Tibial artery (tissue), 4 donors: ENCODE measurements around the gene NDUFA7.

Experiments used
- DNase-seq, 2 donors: peaks; one replicate each; pipeline ENCODE4 v3.0.0-alpha.2; 2019
- H3K27ac ChIP-seq, 2 donors: fragments of 200-600 bp; sonication (generic) in 1 of 2; 1 replicate in 1 of 2; 2 replicates in 1 of 2; pipeline ENCODE4 v1.5.1; 2018 to 2019; ENCODE audit warnings: mild to moderate bottlenecking in 1 of 2
- H3K27me3 ChIP-seq, 2 donors: fragments of 200-600 bp; sonication (generic) in 1 of 2; one replicate each; pipeline versions ENCODE4 v1.5.1 to v1.6.0; 2016 to 2019
- H3K36me3 ChIP-seq, 3 donors: fragments of 200-600 bp; sonication (generic) in 2 of 3; one replicate each; pipeline ENCODE4 v1.5.1; 2016 to 2019; ENCODE audit warnings: mild to moderate bottlenecking in 2 of 3
- H3K4me1 ChIP-seq, 4 donors: fragments of 200-600 bp; sonication (generic) in 2 of 4; 1 replicate in 3 of 4; 2 replicates in 1 of 4; pipeline ENCODE4 v1.5.1; 2016 to 2019
- H3K4me3 ChIP-seq, 2 donors: fragments of 200-600 bp; sonication (generic) in 1 of 2; 1 replicate in 1 of 2; 2 replicates in 1 of 2; pipeline ENCODE4 v1.5.1; 2018 to 2019; ENCODE audit warnings: mild to moderate bottlenecking in 2 of 2
- H3K9me3 ChIP-seq, 3 donors: fragments of 200-600 bp; sonication (generic) in 1 of 3; one replicate each; pipeline ENCODE4 v1.5.1; 2016 to 2019
- intact Hi-C: fragments of 100-400 bp; cut with DNase I; formaldehyde crosslinking; loops from one replicate; pipeline ENCODE4 v1.15.0; 2023; ENCODE audit warnings: low total_unique reads
- TF ChIP-seq, protein P1 (sequence below), 2 experiments: fragments of 200-600 bp in 1 of 2; fragments of 450-650 bp in 1 of 2; IDR thresholded peaks; one replicate each; pipeline ENCODE4 v1.5.1; 2017 to 2019; ENCODE audit warnings: antibody characterized with exemption in 2 of 2, mild to moderate bottlenecking in 1 of 2, moderate library complexity in 1 of 2

Gene NDUFA7

DNA sequence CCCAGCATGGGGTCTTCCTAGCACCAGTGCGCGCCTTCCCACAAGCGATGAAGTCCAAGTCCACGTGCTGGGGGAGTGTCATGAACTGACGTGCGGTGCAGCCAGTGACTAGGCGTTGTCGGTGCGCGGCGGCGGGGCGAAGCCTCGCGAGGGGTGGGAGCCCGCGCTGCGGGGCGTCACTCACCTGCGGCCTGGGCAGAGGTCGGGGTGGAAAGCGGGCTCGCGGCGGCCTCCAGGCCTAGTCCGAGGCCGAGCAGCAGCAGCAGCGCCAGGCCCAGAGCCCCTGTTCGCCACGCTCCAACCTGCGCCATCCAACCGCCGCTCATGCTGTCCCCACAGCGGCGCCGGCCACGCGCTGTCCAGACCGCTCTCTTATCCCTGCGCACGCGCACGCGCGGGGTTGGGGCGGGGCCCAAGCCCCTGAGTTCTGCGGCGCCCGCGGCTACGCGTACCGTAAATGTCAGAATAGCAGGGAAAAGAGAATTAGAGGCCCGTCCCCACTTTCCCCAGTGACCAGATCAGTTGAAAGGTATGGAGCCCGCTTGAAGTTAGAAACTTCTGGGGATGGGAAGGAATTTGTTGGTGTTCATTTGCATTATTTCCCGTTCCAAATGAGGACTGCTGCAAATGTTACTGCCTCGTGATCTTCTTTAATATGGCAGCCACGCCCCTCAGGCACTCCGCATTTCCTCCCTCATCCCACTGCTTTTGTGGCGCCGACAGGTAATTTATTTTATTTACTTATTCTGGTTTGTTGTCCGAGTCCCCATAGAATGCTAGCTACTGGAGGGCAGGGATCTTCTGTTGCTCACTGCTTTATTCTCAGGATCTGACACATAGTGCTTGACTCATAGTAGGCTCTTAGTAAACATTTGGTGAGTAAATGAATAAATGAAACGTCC is 13.0 kb downstream of the NDUFA7 start, which contains the start of gene CD320:
Gene CD320, minus strand, starts transcription at position 394 of the 902 bp plus-strand sequence. Its CDS starts 68 bp downstream, at position 326.
- H3K27me3 ChIP-seq: no peaks in the 10 kb centered on the region
- H3K4me1 ChIP-seq: peaks cover 0 to 25% (median 18%) of the 10 kb centered on the region in 4 donors
- peak within 1 kb of the TSS; percentile 51 to 61 for H3K4me3 ChIP-seq
- intact Hi-C loops: no loop called here
- H3K27ac ChIP-seq: peak within 1 kb of the TSS; percentile 55
- peaks cover 17 to 49% (median 37%) of the 10 kb centered on the region in 3 donors for H3K36me3 ChIP-seq
- TF ChIP-seq, protein P1, sequence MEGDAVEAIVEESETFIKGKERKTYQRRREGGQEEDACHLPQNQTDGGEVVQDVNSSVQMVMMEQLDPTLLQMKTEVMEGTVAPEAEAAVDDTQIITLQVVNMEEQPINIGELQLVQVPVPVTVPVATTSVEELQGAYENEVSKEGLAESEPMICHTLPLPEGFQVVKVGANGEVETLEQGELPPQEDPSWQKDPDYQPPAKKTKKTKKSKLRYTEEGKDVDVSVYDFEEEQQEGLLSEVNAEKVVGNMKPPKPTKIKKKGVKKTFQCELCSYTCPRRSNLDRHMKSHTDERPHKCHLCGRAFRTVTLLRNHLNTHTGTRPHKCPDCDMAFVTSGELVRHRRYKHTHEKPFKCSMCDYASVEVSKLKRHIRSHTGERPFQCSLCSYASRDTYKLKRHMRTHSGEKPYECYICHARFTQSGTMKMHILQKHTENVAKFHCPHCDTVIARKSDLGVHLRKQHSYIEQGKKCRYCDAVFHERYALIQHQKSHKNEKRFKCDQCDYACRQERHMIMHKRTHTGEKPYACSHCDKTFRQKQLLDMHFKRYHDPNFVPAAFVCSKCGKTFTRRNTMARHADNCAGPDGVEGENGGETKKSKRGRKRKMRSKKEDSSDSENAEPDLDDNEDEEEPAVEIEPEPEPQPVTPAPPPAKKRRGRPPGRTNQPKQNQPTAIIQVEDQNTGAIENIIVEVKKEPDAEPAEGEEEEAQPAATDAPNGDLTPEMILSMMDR (IDR thresholded peaks at IDR 0.05): no peak
- peak; percentile 91 to 93 for DNase-seq
- H3K9me3 ChIP-seq: no peaks in the 10 kb centered on the region

DNA sequence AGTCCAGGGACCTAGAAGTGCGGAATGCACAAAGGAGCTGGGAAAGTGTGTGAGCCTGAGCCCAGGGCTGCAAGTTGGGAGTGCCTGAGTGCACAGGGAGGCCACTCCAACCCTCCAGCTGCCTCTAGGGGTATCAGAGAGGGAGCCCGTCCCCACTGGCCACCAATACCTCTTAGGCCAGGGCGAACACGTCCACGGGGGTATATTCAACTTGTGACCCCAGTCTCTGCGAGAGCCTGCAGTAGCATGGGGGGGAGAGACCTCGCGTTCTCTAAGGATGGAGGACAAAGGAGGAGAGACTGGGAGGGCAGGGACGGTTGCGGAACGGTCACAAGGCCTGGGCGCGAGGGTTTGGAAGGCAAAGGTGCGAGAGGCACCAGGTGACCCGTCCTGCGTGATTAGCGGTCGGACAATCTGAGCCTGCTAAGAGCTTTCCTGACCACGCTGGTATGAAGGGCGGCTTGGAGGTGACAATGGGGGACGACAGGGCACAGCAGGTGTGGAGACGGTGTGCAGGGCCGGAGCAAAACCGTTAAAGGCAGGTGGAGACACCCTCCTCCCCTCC is 13.7 kb downstream of the NDUFA7 start:
- H3K9me3 ChIP-seq: no peaks in the 10 kb centered on the region
- H3K4me1 ChIP-seq: peaks cover 0 to 25% (median 18%) of the 10 kb centered on the region in 4 donors
- peak overlapping the region; percentile 55 for H3K27ac ChIP-seq
- no peaks in the 10 kb centered on the region for H3K27me3 ChIP-seq
- peak in 1 of 2 donors; percentile 66 for DNase-seq
- peaks cover 17 to 47% (median 31%) of the 10 kb centered on the region in 3 donors for H3K36me3 ChIP-seq
- intact Hi-C loops: no loop called here
- peak overlapping the region; percentile 51 to 61 for H3K4me3 ChIP-seq
- TF ChIP-seq, protein P1 (IDR thresholded peaks at IDR 0.05): no peak

DNA sequence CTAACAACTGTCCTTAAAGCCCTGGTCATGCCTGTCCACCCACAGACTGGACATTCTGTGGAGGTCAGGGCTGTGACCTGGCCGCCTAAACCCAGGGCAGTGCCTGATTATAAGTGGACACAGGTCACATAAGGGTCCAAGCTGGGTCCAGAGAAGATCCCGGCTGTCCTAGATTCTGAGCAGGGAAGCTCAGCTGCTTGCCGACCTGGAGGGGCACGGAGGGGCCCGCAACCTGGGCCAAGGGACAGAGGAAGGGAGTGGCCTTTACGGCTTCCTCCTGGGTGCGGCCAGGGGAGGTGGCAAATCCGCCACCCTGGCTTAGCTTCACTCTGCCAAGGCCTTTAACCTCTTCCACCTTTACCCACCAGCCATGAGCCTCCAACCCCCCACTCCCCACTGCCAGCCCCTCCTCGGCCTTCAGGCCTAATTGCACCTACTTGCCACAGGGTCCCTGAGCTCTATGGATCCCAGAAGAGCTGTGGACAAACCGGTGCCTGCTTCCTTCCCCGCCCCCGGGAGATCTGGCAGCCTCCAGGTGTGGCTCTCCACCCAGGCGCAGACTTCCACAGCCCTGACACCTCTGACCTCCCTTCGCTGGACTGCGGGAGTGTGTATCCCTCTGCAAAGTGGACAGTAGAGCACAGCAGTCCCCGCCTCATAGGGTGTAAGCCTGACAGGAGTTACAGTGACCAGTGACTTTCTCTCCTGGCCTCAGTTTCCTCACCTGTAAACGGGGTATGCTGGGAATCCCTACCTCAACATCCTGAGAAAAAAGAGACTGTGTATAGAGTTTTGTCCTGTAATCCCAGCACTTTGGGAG is 14.7 kb downstream of the NDUFA7 start:
- intact Hi-C loops: no loop called here
- H3K4me3 ChIP-seq: no peak overlapping the region
- H3K36me3 ChIP-seq: peaks cover 15 to 46% (median 21%) of the 10 kb centered on the region in 3 donors
- TF ChIP-seq, protein P1 (IDR thresholded peaks at IDR 0.05): no peak
- H3K27ac ChIP-seq: no peak overlapping the region
- no peaks in the 10 kb centered on the region for H3K9me3 ChIP-seq
- peaks cover 0 to 25% (median 18%) of the 10 kb centered on the region in 4 donors for H3K4me1 ChIP-seq
- no peaks in the 10 kb centered on the region for H3K27me3 ChIP-seq
- DNase-seq: peak in 1 of 2 donors; percentile 64

DNA sequence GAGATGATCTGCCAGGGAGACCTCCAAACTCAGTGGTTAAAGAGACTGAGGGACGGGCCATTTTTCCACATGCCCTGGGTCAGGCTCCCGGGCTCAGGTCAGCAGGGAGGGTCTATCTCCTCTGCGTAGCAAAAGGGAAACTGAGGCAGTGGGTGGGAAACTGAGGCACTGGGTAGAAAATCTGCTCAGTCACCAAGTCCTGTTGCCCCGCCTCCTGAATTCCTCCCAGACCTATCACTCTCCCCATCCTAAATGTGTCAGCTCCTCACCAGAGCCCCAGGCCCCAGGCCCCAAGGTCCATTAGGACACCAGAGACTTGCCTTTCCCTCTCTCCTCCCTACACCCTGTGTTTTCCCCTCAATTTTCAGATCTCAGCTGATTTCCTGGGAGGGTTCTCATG is 15.4 kb downstream of the NDUFA7 start:
- peaks cover 9 to 39% (median 15%) of the 10 kb centered on the region in 3 donors for H3K36me3 ChIP-seq
- no peak overlapping the region for H3K4me3 ChIP-seq
- H3K9me3 ChIP-seq: no peaks in the 10 kb centered on the region
- intact Hi-C loops: no loop called here
- H3K27me3 ChIP-seq: no peaks in the 10 kb centered on the region
- H3K4me1 ChIP-seq: peaks cover 0 to 25% (median 18%) of the 10 kb centered on the region in 4 donors
- H3K27ac ChIP-seq: no peak overlapping the region
- peak in 1 of 2 donors; percentile 28 for DNase-seq
- TF ChIP-seq, protein P1 (IDR thresholded peaks at IDR 0.05): no peak
